ENCODE data around the gene GARNL3.
A peak's percentile ranks its signal among the peaks of the same experiment; 100 is the strongest.

Gene GARNL3

GRCh38 chr9:127336506-127337352 is 72.2 kb downstream of the GARNL3 start:
- Mint-ChIP-seq H3K36me3 (no peaks in the 10 kb centered on the region), H3K4me3 (no peak overlapping the region), H3K4me1 (no peaks in the 10 kb centered on the region), H3K27ac (no peak overlapping the region), H3K9me3 (no peaks in the 10 kb centered on the region)
- ATAC-seq, result no peak
- DNase-seq (ENCODE audit: low spot score in 2 of 2), result no peak

- H3K27ac Mint-ChIP-seq, result peak overlapping the region; percentile 12
- no peak overlapping the region for H3K4me3 Mint-ChIP-seq
- ATAC-seq (no peak), DNase-seq (ENCODE audit: low spot score in 2 of 2) (no peak)
- H3K9me3 Mint-ChIP-seq, result no peaks in the 10 kb centered on the region
- no peaks in the 10 kb centered on the region for H3K4me1 Mint-ChIP-seq
- no peaks in the 10 kb centered on the region for H3K36me3 Mint-ChIP-seq
These were observed 76.1 kb downstream of the GARNL3 start for GRCh38 chr9:127340721-127341120.

GRCh38 chr9:127341152-127341551 is 76.6 kb downstream of the GARNL3 start:
- Mint-ChIP-seq H3K4me3 (no peak overlapping the region), H3K36me3 (no peaks in the 10 kb centered on the region), H3K27ac (peak overlapping the region; percentile 12), H3K4me1 (no peaks in the 10 kb centered on the region), H3K9me3 (no peaks in the 10 kb centered on the region)
- no peak for DNase-seq (ENCODE audit: low spot score in 2 of 2)
- ATAC-seq, result no peak

GRCh38 chr9:127344368-127345000 is 79.9 kb downstream of the GARNL3 start:
- Mint-ChIP-seq H3K36me3 (no peaks in the 10 kb centered on the region), H3K4me1 (no peaks in the 10 kb centered on the region), H3K4me3 (no peak overlapping the region), H3K9me3 (no peaks in the 10 kb centered on the region), H3K27ac (no peak overlapping the region)
- no peak for ATAC-seq
- DNase-seq (ENCODE audit: low spot score in 2 of 2), result no peak

GRCh38 chr9:127345566-127345965 is 81.0 kb downstream of the GARNL3 start:
- DNase-seq (ENCODE audit: low spot score in 2 of 2), result no peak

GRCh38 chr9:127346584-127346983 is 82.0 kb downstream of the GARNL3 start:
- H3K4me1 Mint-ChIP-seq, result no peaks in the 10 kb centered on the region
- no peak overlapping the region for H3K4me3 Mint-ChIP-seq
- ATAC-seq (no peak), DNase-seq (ENCODE audit: low spot score in 2 of 2) (no peak)
- H3K9me3 Mint-ChIP-seq, result no peaks in the 10 kb centered on the region
- no peaks in the 10 kb centered on the region for H3K36me3 Mint-ChIP-seq
- H3K27ac Mint-ChIP-seq, result no peak overlapping the region

More at GRCh38 chr9:127345566-127345965, 81.0 kb downstream of the GARNL3 start:
- Mint-ChIP-seq H3K27ac (no peak overlapping the region), H3K9me3 (no peaks in the 10 kb centered on the region), H3K36me3 (no peaks in the 10 kb centered on the region), H3K4me3 (no peak overlapping the region), H3K4me1 (no peaks in the 10 kb centered on the region)
- ATAC-seq, result no peak

GRCh38 chr9:127347831-127348776 is 83.5 kb downstream of the GARNL3 start:
- H3K27ac Mint-ChIP-seq, result no peak overlapping the region
- no peak for DNase-seq (ENCODE audit: low spot score in 2 of 2)
- H3K4me3 Mint-ChIP-seq, result no peak overlapping the region
- H3K36me3 Mint-ChIP-seq, result no peaks in the 10 kb centered on the region
- no peaks in the 10 kb centered on the region for H3K4me1 Mint-ChIP-seq
- H3K9me3 Mint-ChIP-seq, result no peaks in the 10 kb centered on the region
- ATAC-seq, result no peak

GRCh38 chr9:127349483-127350113 is 85.0 kb downstream of the GARNL3 start:
- Mint-ChIP-seq H3K9me3 (no peaks in the 10 kb centered on the region), H3K36me3 (no peaks in the 10 kb centered on the region), H3K27ac (no peak overlapping the region), H3K4me3 (no peak overlapping the region), H3K4me1 (no peaks in the 10 kb centered on the region)
- DNase-seq (ENCODE audit: low spot score in 2 of 2) (no peak), ATAC-seq (no peak)

- H3K9me3 Mint-ChIP-seq, result no peaks in the 10 kb centered on the region
- no peaks in the 10 kb centered on the region for H3K4me1 Mint-ChIP-seq
- ATAC-seq, result no peak
- H3K4me3 Mint-ChIP-seq, result no peak overlapping the region
- H3K27ac Mint-ChIP-seq, result no peak overlapping the region
- DNase-seq (ENCODE audit: low spot score in 2 of 2), result no peak
- H3K36me3 Mint-ChIP-seq, result no peaks in the 10 kb centered on the region
These were observed 86.9 kb downstream of the GARNL3 start for GRCh38 chr9:127351182-127352166.

- no peaks in the 10 kb centered on the region for H3K9me3 Mint-ChIP-seq
- H3K4me3 Mint-ChIP-seq, result no peak overlapping the region
- ATAC-seq (no peak), DNase-seq (ENCODE audit: low spot score in 2 of 2) (no peak)
- H3K27ac Mint-ChIP-seq, result no peak overlapping the region
- no peaks in the 10 kb centered on the region for H3K36me3 Mint-ChIP-seq
- no peaks in the 10 kb centered on the region for H3K4me1 Mint-ChIP-seq
These were observed 89.3 kb downstream of the GARNL3 start for GRCh38 chr9:127353882-127354281.

- no peak for DNase-seq (ENCODE audit: low spot score in 2 of 2)
- H3K27ac Mint-ChIP-seq, result no peak overlapping the region
These were observed 92.3 kb downstream of the GARNL3 start for GRCh38 chr9:127356906-127357305.

GRCh38 chr9:127358023-127358535 is 93.5 kb downstream of the GARNL3 start:
- Mint-ChIP-seq H3K36me3 (no peaks in the 10 kb centered on the region), H3K27ac (peak overlapping the region; percentile 82), H3K9me3 (no peaks in the 10 kb centered on the region), H3K4me1 (peaks cover 6% of the 10 kb centered on the region), H3K4me3 (no peak overlapping the region)
- DNase-seq (ENCODE audit: low spot score in 2 of 2), result no peak
- ATAC-seq, result no peak

More at GRCh38 chr9:127356906-127357305, 92.3 kb downstream of the GARNL3 start:
- ATAC-seq, result no peak
- Mint-ChIP-seq H3K9me3 (no peaks in the 10 kb centered on the region), H3K4me3 (no peak overlapping the region), H3K36me3 (no peaks in the 10 kb centered on the region), H3K4me1 (peaks cover 6% of the 10 kb centered on the region)

GRCh38 chr9:127358770-127359169 is 94.2 kb downstream of the GARNL3 start:
- no peaks in the 10 kb centered on the region for H3K9me3 Mint-ChIP-seq
- no peak for DNase-seq (ENCODE audit: low spot score in 2 of 2)
- H3K4me3 Mint-ChIP-seq, result no peak overlapping the region
- no peaks in the 10 kb centered on the region for H3K36me3 Mint-ChIP-seq
- ATAC-seq, result no peak
- peaks cover 6% of the 10 kb centered on the region for H3K4me1 Mint-ChIP-seq
- no peak overlapping the region for H3K27ac Mint-ChIP-seq

GRCh38 chr9:127360250-127360649 is 95.7 kb downstream of the GARNL3 start:
- no peak overlapping the region for H3K27ac Mint-ChIP-seq
- H3K4me3 Mint-ChIP-seq, result no peak overlapping the region
- H3K4me1 Mint-ChIP-seq, result peaks cover 6% of the 10 kb centered on the region
- no peaks in the 10 kb centered on the region for H3K9me3 Mint-ChIP-seq
- H3K36me3 Mint-ChIP-seq, result no peaks in the 10 kb centered on the region
- no peak for ATAC-seq
- DNase-seq (ENCODE audit: low spot score in 2 of 2), result no peak
